IMR-90 (cell line): ENCODE measurements around the gene TMEM92. TPM values are rescaled to one million over a fixed set of nuclear protein-coding genes. Genes with fewer than 3 reads are reported as not detected.

Experiments used
- ATAC-seq: fragments of 200-7000 bp; cut with Tn5 transposase; 2 replicates; pipeline ENCODE4 v1.9.1; 2020; ENCODE audit warnings: low read depth, mild to moderate bottlenecking, moderate library complexity
- BruUV-seq: library from RNA; stranded (reverse); fragments of 400-500 nt; replicated peaks from 2 replicates; lab custom pipeline; 2021; lab: Mats Ljungman, UMichigan
- CTCF ChIA-PET: fragments of 300-600 bp; formaldehyde crosslinking; extraction: SDS; loops from one replicate; lab custom pipeline; 2021; ENCODE audit warnings: antibody characterized with exemption; lab: Yijun Ruan, JAX
- POLR2A ChIA-PET: fragments of 300-600 bp; sonication (Branson Sonifier 250); formaldehyde crosslinking; loops from one replicate; lab custom pipeline; 2022; ENCODE audit warnings: antibody characterized with exemption; ENCODE audit not compliant: unreplicated experiment; lab: Charles Lee
- DNase-seq: peaks from one replicate; pipeline ENCODE4 v3.0.0; 2013
- H2AFZ ChIP-seq: replicated peaks from 2 replicates; pipeline ENCODE3; 2013; ENCODE audit warnings: low read length, mild to moderate bottlenecking; ENCODE audit not compliant: poor library complexity
- H2AK5ac ChIP-seq: 2 replicates; pipeline ENCODE4 v1.6.1; 2013; ENCODE audit warnings: low read depth, low read length, inconsistent platforms
- H2AK9ac ChIP-seq: replicated peaks from 2 replicates; pipeline ENCODE3; 2013; ENCODE audit warnings: mild to moderate bottlenecking, low read depth, low read length, moderate library complexity; ENCODE audit not compliant: poor library complexity
- H2BK120ac ChIP-seq: 2 replicates; pipeline ENCODE4 v1.6.1; 2013; ENCODE audit warnings: low read depth, low read length, inconsistent platforms
- H2BK15ac ChIP-seq: 3 replicates; pipeline ENCODE4 v1.6.1; 2013; ENCODE audit warnings: low read depth, low read length, inconsistent platforms
- H2BK20ac ChIP-seq: 2 replicates; pipeline ENCODE4 v1.6.1; 2013; ENCODE audit warnings: low read depth, mild to moderate bottlenecking, inconsistent platforms, low read length, moderate library complexity
- H2BK5ac ChIP-seq: 2 replicates; pipeline ENCODE4 v1.6.1; 2013; ENCODE audit warnings: mild to moderate bottlenecking, low read depth, low read length, inconsistent platforms; ENCODE audit not compliant: poor library complexity, severe bottlenecking
- H3K14ac ChIP-seq: replicated peaks from 2 replicates; pipeline ENCODE4 v1.6.1; 2013; ENCODE audit warnings: low read depth, low read length, inconsistent platforms
- H3K18ac ChIP-seq: 2 replicates; pipeline ENCODE4 v1.6.1; 2013; ENCODE audit warnings: low read depth, low read length, control low read depth
- H3K23ac ChIP-seq: 2 replicates; pipeline ENCODE4 v1.6.1; 2013; ENCODE audit warnings: low read depth, low read length, inconsistent platforms
- H3K27ac ChIP-seq: 2 replicates; pipeline ENCODE4 v1.5.1; 2013; ENCODE audit warnings: mild to moderate bottlenecking, control low read depth, low read length; ENCODE audit not compliant: insufficient read depth
- H3K27me3 ChIP-seq: 2 replicates; pipeline ENCODE4 v1.6.1; 2013; ENCODE audit warnings: low read length; ENCODE audit not compliant: control insufficient read depth, insufficient read depth
- H3K36me3 ChIP-seq: 2 replicates; pipeline ENCODE4 v1.6.1; 2013; ENCODE audit warnings: low read length, mixed read lengths; ENCODE audit not compliant: control insufficient read depth, insufficient read depth
- H3K4ac ChIP-seq: 2 replicates; pipeline ENCODE4 v1.6.1; 2013; ENCODE audit warnings: low read depth, low read length, inconsistent platforms
- H3K4me1 ChIP-seq: 2 replicates; pipeline ENCODE4 v1.6.1; 2013; ENCODE audit warnings: low read length, mixed read lengths; ENCODE audit not compliant: control insufficient read depth, insufficient read depth
- H3K4me2 ChIP-seq: 2 replicates; pipeline ENCODE4 v1.6.1; 2013; ENCODE audit warnings: low read depth, mild to moderate bottlenecking, control low read depth, low read length, moderate library complexity
- H3K4me3 ChIP-seq: 2 replicates; pipeline ENCODE4 v1.5.1; 2013; ENCODE audit warnings: low read depth, mild to moderate bottlenecking, control low read depth, low read length, moderate library complexity; ENCODE audit not compliant: insufficient read depth
- H3K56ac ChIP-seq: 2 replicates; pipeline ENCODE4 v1.6.1; 2013; ENCODE audit warnings: low read length, inconsistent platforms; ENCODE audit not compliant: insufficient read depth; ENCODE audit errors: extremely low read depth
- H3K79me1 ChIP-seq, 2 experiments: 2 replicates each; pipeline ENCODE4 v1.6.1; 2013; ENCODE audit warnings: low read length in 2 of 2, inconsistent platforms in 1 of 2, low read depth in 1 of 2
- H3K9ac ChIP-seq: 2 replicates; pipeline ENCODE4 v1.6.1; 2013; ENCODE audit warnings: low read depth, low read length, control low read depth
- H3K9me1 ChIP-seq: 2 replicates; pipeline ENCODE4 v1.6.1; 2013; ENCODE audit warnings: low read length, inconsistent platforms; ENCODE audit not compliant: insufficient read depth
- H3K9me3 ChIP-seq: 2 replicates; pipeline ENCODE4 v1.6.1; 2013; ENCODE audit warnings: low read length; ENCODE audit not compliant: control insufficient read depth, insufficient read depth
- H4K20me1 ChIP-seq: 2 replicates; pipeline ENCODE4 v1.6.1; 2013; ENCODE audit warnings: low read length, inconsistent platforms; ENCODE audit not compliant: insufficient read depth
- H4K5ac ChIP-seq: 2 replicates; pipeline ENCODE4 v1.6.1; 2013; ENCODE audit warnings: mild to moderate bottlenecking, low read depth, low read length, control low read depth
- H4K8ac ChIP-seq, 2 experiments: 2 replicates each; pipeline ENCODE4 v1.6.1; 2013; ENCODE audit warnings: low read depth in 2 of 2, low read length in 2 of 2, control low read depth in 1 of 2, inconsistent platforms in 1 of 2
- H4K91ac ChIP-seq: 2 replicates; pipeline ENCODE4 v1.6.1; 2013; ENCODE audit warnings: low read depth, low read length, inconsistent platforms; ENCODE audit not compliant: insufficient read depth
- BHLHE40 ChIP-seq: fragments of 150-350 bp; IDR thresholded peaks from 2 replicates; pipeline ENCODE4 v1.6.1; 2016; ENCODE audit warnings: mild to moderate bottlenecking, low read depth, low read length
- CEBPB ChIP-seq: IDR thresholded peaks from 2 replicates; pipeline ENCODE4 v1.6.1; 2012; ENCODE audit warnings: low read depth, low read length, improper control_type of control experiment
- CHD1 ChIP-seq: IDR thresholded peaks from 2 replicates; pipeline ENCODE4 v1.6.1; 2012; ENCODE audit warnings: low read depth, low read length, improper control_type of control experiment
- FOS ChIP-seq: fragments of 150-350 bp; IDR thresholded peaks from 2 replicates; pipeline ENCODE4 v1.6.1; 2016; ENCODE audit warnings: low read depth, low read length
- MAFK ChIP-seq: IDR thresholded peaks from 2 replicates; pipeline ENCODE4 v1.6.1; 2012; ENCODE audit warnings: low read depth, low read length, improper control_type of control experiment
- NFE2L2 ChIP-seq: fragments of 150-350 bp; IDR thresholded peaks from 2 replicates; pipeline ENCODE4 v1.6.1; 2016; ENCODE audit warnings: low read depth, mild to moderate bottlenecking, low read length
- RAD21 ChIP-seq: IDR thresholded peaks from 2 replicates; pipeline ENCODE4 v1.6.1; 2012; ENCODE audit warnings: low read length, improper control_type of control experiment
- RCOR1 ChIP-seq: IDR thresholded peaks from 2 replicates; pipeline ENCODE4 v1.6.1; 2012; ENCODE audit warnings: mild to moderate bottlenecking, low read length, improper control_type of control experiment; ENCODE audit not compliant: insufficient replicate concordance
- RFX5 ChIP-seq: IDR thresholded peaks from 2 replicates; pipeline ENCODE4 v1.8.0; 2012; ENCODE audit warnings: low read depth, mild to moderate bottlenecking, low read length, moderate library complexity
- SMC3 ChIP-seq: fragments of 150-350 bp; IDR thresholded peaks from 2 replicates; pipeline ENCODE4 v1.6.1; 2016; ENCODE audit warnings: low read depth, mild to moderate bottlenecking, antibody characterized with exemption, low read length, moderate library complexity
- WGBS, 2 experiments: methylation state at CpG; one replicate each; pipeline versions ENCODE4 v1.1.5 to v1.1.7; 2013; ENCODE audit warnings: missing lambda C conversion rate in 2 of 2; ENCODE audit not compliant: insufficient read length in 1 of 2; ENCODE audit errors: extremely low coverage in 2 of 2; 5-methylcytosine and 5-hydroxymethylcytosine counted together
- dilution Hi-C: fragments of 300-500 bp; cut with HindIII; formaldehyde crosslinking; loops from one replicate; pipeline ENCODE4 v1.14.3; 2018; ENCODE audit warnings: low sequenced_read_pairs; ENCODE audit not compliant: unreplicated experiment
- in situ Hi-C: fragments of 300-500 bp; cut with MboI; formaldehyde crosslinking; loops from 3 replicates; pipeline ENCODE4 v1.14.3; 2019; ENCODE audit warnings: low sequenced_read_pairs, inconsistent platforms, mixed read lengths
- intact Hi-C: fragments of 100-400 bp; cut with micrococcal nuclease; formaldehyde crosslinking; loops from 2 replicates; pipeline ENCODE4 v1.10.0; 2022
- polyA plus RNA-seq, 3 experiments: library from polyadenylated mRNA; depleted of rRNA; stranded (reverse); fragments of >200 nt; gene quantifications; 2 replicates each; pipeline ENCODE4 v1.2.3, GENCODE V29; 2012; ENCODE audit warnings: low replicate concordance in 1 of 3
- total RNA-seq: library from RNA; depleted of rRNA; stranded (reverse); fragments of >200 nt; gene quantifications from 2 replicates; pipeline ENCODE4 v1.2.3, GENCODE V29; 2012
- TF ChIP-seq, protein P1 (sequence below): conservative IDR thresholded peaks from 2 replicates; pipeline ENCODE4 v1.5.1; 2012; ENCODE audit warnings: mild to moderate bottlenecking, low read depth, low read length, improper control_type of control experiment
- TF ChIP-seq, protein P2 (sequence below): fragments of 150-350 bp; IDR thresholded peaks from 2 replicates; pipeline ENCODE4 v1.6.1; 2017; ENCODE audit warnings: mild to moderate bottlenecking, antibody characterized with exemption, low read length, low read depth
- TF ChIP-seq, protein P3 (sequence below): fragments of 150-350 bp; IDR thresholded peaks from 2 replicates; pipeline ENCODE4 v1.6.1; 2016; ENCODE audit warnings: low read depth, mild to moderate bottlenecking, low read length, moderate library complexity, borderline replicate concordance

Gene TMEM92
- total and polyA plus RNA-seq, 2 of the 4 experiments (the other 2 are of a cell fraction): 0.18 to 1.7 TPM

DNA sequence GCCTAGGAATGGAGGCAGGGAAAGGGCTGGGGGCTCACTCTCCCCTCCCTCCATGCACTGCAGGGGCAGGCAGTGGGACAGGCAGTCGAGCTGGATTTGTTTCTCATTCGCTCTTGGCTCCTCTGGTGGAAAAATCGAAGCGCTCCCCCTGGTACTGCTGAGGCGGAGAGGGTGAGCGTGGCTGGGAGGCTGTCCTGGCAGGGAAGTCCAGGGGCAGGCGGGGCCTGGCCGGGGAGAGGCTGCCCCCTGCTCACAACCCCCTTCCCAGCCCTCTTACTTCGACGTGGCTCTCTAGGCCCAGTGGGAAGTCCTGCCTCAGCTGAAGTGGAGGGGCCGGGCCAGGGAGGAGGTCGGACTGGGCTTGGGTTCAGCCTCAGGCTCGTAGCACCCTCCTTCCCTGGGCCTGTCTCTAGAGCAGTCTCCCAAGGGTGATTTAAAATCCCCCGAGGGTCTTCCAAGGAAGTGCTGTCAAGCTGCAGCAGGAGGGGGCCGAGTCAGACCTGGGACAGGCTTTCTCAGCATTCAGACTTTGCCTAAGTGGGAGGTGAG lies 16.5 kb upstream of the TMEM92 start:
- no peak overlapping the region for H3K14ac ChIP-seq
- WGBS, 2 experiments: 45% methylated on average over 4 of the region's 15 CpGs; no CpG with 5 or more reads in 1 of the 2 experiments
- TF ChIP-seq MAFK: no peak
- no peak for TF ChIP-seq BHLHE40
- TF ChIP-seq RAD21: no peak
- TF ChIP-seq CEBPB: no peak
- no peak for TF ChIP-seq RCOR1
- TF ChIP-seq, protein P1, sequence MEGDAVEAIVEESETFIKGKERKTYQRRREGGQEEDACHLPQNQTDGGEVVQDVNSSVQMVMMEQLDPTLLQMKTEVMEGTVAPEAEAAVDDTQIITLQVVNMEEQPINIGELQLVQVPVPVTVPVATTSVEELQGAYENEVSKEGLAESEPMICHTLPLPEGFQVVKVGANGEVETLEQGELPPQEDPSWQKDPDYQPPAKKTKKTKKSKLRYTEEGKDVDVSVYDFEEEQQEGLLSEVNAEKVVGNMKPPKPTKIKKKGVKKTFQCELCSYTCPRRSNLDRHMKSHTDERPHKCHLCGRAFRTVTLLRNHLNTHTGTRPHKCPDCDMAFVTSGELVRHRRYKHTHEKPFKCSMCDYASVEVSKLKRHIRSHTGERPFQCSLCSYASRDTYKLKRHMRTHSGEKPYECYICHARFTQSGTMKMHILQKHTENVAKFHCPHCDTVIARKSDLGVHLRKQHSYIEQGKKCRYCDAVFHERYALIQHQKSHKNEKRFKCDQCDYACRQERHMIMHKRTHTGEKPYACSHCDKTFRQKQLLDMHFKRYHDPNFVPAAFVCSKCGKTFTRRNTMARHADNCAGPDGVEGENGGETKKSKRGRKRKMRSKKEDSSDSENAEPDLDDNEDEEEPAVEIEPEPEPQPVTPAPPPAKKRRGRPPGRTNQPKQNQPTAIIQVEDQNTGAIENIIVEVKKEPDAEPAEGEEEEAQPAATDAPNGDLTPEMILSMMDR: no peak
- TF ChIP-seq CHD1: no peak
- TF ChIP-seq RFX5: no peak
- TF ChIP-seq FOS: no peak
- TF ChIP-seq, protein P2, sequence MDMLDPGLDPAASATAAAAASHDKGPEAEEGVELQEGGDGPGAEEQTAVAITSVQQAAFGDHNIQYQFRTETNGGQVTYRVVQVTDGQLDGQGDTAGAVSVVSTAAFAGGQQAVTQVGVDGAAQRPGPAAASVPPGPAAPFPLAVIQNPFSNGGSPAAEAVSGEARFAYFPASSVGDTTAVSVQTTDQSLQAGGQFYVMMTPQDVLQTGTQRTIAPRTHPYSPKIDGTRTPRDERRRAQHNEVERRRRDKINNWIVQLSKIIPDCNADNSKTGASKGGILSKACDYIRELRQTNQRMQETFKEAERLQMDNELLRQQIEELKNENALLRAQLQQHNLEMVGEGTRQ: no peak
- TF ChIP-seq, protein P3, sequence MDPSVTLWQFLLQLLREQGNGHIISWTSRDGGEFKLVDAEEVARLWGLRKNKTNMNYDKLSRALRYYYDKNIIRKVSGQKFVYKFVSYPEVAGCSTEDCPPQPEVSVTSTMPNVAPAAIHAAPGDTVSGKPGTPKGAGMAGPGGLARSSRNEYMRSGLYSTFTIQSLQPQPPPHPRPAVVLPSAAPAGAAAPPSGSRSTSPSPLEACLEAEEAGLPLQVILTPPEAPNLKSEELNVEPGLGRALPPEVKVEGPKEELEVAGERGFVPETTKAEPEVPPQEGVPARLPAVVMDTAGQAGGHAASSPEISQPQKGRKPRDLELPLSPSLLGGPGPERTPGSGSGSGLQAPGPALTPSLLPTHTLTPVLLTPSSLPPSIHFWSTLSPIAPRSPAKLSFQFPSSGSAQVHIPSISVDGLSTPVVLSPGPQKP: no peak
- no peak for TF ChIP-seq NFE2L2
- TF ChIP-seq SMC3: no peak
- no peaks in the 10 kb centered on the region for H3K27me3 ChIP-seq
- H3K9ac ChIP-seq: no peak overlapping the region
- no peak overlapping the region for H4K5ac ChIP-seq
- intact Hi-C loops (no loop called here), dilution Hi-C loops (no loop called here), in situ Hi-C loops (no loop called here)
- no peaks in the 10 kb centered on the region for H3K9me3 ChIP-seq
- H3K23ac ChIP-seq: no peak overlapping the region
- H3K4ac ChIP-seq: no peak overlapping the region
- no peak overlapping the region for H3K56ac ChIP-seq
- H2BK5ac ChIP-seq: no peak overlapping the region
- H2AK9ac ChIP-seq: no peak overlapping the region
- H3K79me1 ChIP-seq: no peaks in the 10 kb centered on the region
- no peak for ATAC-seq
- CTCF ChIA-PET: no interaction called here
- POLR2A ChIA-PET: no interaction called here
- no peak overlapping the region for H3K4me3 ChIP-seq
- no peaks in the 10 kb centered on the region for H3K36me3 ChIP-seq
- H4K20me1 ChIP-seq: no peaks in the 10 kb centered on the region
- H4K8ac ChIP-seq: no peak overlapping the region
- no peak overlapping the region for H3K4me2 ChIP-seq
- H3K4me1 ChIP-seq: peaks cover 4% of the 10 kb centered on the region; the same call in 1 of the 2 replicates
- no peak overlapping the region for H3K27ac ChIP-seq
- H3K18ac ChIP-seq: no peak overlapping the region
- H2BK15ac ChIP-seq: no peak overlapping the region
- peaks cover 4% of the 10 kb centered on the region; the same call in 1 of the 2 replicates for H3K9me1 ChIP-seq
- H2BK120ac ChIP-seq: 0 out of 2 replicates have a peak overlapping the region, but pooled peaks have one; percentile 15
- H4K91ac ChIP-seq: no peak overlapping the region
- H2AK5ac ChIP-seq: peak overlapping the region; percentile 33; the same call in 1 of the 2 replicates
- H2AFZ ChIP-seq: peak overlapping the region; percentile 48
- BruUV-seq: no TSS peak
- no peak overlapping the region for H2BK20ac ChIP-seq
- no peak for DNase-seq
